ENCODE measurements around the gene GLP1R. TPM values are rescaled to one million over a fixed set of nuclear protein-coding genes. Genes with fewer than 3 reads are reported as not detected.
A peak's percentile ranks its signal among the peaks of the same experiment; 100 is the strongest.

The GLP1R gene
- total RNA-seq, 3 donors from 2014 or later, result 0.09 to 0.14 TPM; not detected in 1

DNA sequence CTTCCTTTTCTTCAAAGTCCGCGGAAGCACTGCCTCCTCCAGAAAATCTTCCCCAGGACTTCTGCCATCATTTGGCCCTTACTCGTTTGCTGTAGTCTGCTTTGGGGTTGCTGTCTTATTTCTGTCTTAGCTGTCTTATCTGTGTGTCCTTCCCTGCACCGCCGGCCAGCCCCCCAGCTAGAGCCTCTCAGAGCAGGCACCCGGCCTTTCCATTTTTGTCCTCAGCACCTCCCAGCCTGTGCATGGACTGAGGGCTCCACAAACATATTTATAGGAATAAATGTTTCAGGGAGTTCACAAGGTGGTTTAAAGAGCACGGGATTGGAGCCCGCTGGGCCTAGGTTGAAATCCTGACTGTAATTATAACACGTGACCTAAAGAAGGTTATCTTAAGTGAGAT lies 8.1 kb downstream of the GLP1R start:
- intact Hi-C loops (cut with DNase I, micrococcal nuclease), result no loop called here
- H3K9me3 ChIP-seq, result no peaks in the 10 kb centered on the region
- H3K36me3 ChIP-seq (ENCODE audit: low read depth), result no peaks in the 10 kb centered on the region
- peaks cover 15% of the 10 kb centered on the region for H3K4me1 ChIP-seq (ENCODE audit: low read depth)
- DNase-seq (no peak), ATAC-seq (no peak)
- TF ChIP-seq CTCF (IDR thresholded peaks at IDR 0.05), result no peak
- H3K4me3 ChIP-seq, result no peak overlapping the region

GRCh38 chr6:39057251-39058155 lies 8.9 kb downstream of the GLP1R start:
- Histone ChIP-seq H3K9me3 (no peaks in the 10 kb centered on the region), H3K4me3 (no peak overlapping the region), H3K4me1 (ENCODE audit: low read depth) (peaks cover 15% of the 10 kb centered on the region), H3K36me3 (ENCODE audit: low read depth) (no peaks in the 10 kb centered on the region)
- ATAC-seq (no peak), DNase-seq (no peak)
- intact Hi-C loops (cut with DNase I, micrococcal nuclease), result no loop called here
- TF ChIP-seq CTCF (IDR thresholded peaks at IDR 0.05), result no peak

DNA sequence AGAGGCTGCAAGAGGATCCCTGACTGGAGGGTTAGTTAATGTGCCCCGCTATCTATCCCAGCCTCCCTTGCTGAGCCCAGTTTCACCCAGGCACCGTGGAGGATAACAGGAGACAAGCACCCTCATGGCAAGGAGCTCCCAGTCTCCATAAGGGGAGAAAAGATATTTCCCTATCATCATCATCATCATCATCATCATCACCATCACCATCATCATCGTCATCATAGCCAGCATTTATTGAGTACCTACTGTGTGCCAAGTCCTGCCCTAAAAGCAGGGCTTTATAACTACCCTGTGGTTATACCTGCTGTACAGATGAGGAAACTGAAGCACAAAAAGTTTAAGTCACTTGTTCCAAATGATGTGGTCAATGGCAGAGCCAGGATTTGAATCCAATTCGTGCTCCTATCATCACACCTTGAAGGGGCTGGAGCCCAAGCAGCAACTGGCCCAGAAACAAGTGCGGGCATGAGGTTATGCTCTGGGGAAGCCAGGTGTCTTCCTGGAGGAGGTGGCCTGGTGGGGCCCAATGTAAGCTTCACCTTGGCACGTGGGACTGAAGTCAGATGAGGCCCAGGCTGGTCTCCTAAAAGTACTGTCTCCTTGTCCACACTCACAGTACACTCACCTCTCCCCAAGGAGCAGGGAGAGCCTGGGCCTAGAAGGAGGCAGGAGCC lies 10.0 kb downstream of the GLP1R start:
- H3K9me3 ChIP-seq, result no peaks in the 10 kb centered on the region
- no peak for TF ChIP-seq CTCF (IDR thresholded peaks at IDR 0.05)
- H3K4me1 ChIP-seq (ENCODE audit: low read depth), result peaks cover 15% of the 10 kb centered on the region
- ATAC-seq, result no peak
- DNase-seq, result no peak
- intact Hi-C loops (cut with DNase I, micrococcal nuclease), result no loop called here
- H3K4me3 ChIP-seq, result no peak overlapping the region
- H3K36me3 ChIP-seq (ENCODE audit: low read depth), result no peaks in the 10 kb centered on the region

- no peak for TF ChIP-seq CTCF (IDR thresholded peaks at IDR 0.05)
- Histone ChIP-seq H3K4me1 (ENCODE audit: low read depth) (peaks cover 4% of the 10 kb centered on the region), H3K4me3 (no peak overlapping the region), H3K36me3 (ENCODE audit: low read depth) (no peaks in the 10 kb centered on the region), H3K9me3 (no peaks in the 10 kb centered on the region)
- no peak for DNase-seq
- peak; percentile 56 for ATAC-seq
- intact Hi-C loops (cut with DNase I, micrococcal nuclease), result no loop called here
Observed at GRCh38 chr6:39059496-39060310, 11.1 kb downstream of the GLP1R start.

- H3K9me3 ChIP-seq, result no peaks in the 10 kb centered on the region
- H3K36me3 ChIP-seq (ENCODE audit: low read depth), result no peaks in the 10 kb centered on the region
- no peak for DNase-seq
- no peak for TF ChIP-seq CTCF (IDR thresholded peaks at IDR 0.05)
- ATAC-seq, result no peak
- no peak overlapping the region for H3K4me3 ChIP-seq
- intact Hi-C loops (cut with DNase I, micrococcal nuclease), result no loop called here
- H3K4me1 ChIP-seq (ENCODE audit: low read depth), result peaks cover 4% of the 10 kb centered on the region
Observed at GRCh38 chr6:39060467-39061160, 12.0 kb downstream of the GLP1R start.
